HG03097 (cell line): ENCODE data around the gene TAMM41.
"Not testable (repeated sequence)": the region's sequence is repeated elsewhere in the genome, so short reads cannot be mapped to it uniquely, and the experiment has no call there.

Experiments used
- ATAC-seq: cut with Tn5 transposase; IDR thresholded peaks from one replicate; pipeline ENCODE4 v1.9.1; 2021; ENCODE audit not compliant: unreplicated experiment, low FRiP score

TAMM41 gene

GRCh38 chr3:11815111-11815510 is 31.6 kb downstream of the TAMM41 start:
- no peak for ATAC-seq

DNA sequence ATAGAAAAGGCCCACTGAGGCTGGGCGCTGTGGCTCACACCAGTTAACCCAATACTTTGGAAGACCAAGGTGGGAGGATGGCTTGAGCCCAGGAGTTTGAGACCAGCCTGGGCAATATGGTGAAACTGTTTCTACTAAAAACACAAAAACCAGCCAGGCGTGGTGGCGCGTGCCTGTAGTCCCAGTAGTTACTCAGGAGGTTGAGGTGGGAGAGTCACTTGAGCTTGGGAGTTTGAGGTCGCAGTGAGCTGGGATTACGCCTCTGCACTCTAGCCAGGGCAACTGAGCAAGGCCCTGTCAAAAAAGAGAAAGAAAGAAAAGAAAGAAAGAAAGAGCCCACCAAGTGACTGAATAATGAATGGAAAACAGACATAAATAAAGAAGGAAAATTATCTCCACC is 32.0 kb downstream of the TAMM41 start:
- no peak for ATAC-seq

DNA sequence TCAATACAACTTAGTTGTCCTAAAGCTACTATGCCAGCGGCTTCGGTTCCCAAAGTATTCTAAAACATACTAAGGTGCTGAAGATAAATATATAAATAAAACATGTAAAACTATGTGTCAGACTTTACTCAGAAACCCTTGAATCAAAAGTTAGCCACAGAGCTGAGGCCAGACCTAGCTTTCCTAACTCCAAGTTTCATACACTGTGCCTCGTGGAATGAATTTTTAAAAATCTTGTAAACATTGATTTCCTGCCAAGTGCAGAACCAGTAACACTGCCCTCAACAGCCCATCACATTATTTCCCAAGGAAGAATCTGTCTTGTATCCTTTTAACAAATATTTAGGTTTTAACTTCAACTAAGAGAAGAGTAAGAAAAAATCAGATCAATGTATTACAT is 36.4 kb downstream of the TAMM41 start:
- ATAC-seq = no peak

- no peak for ATAC-seq
These were observed 38.5 kb downstream of the TAMM41 start for GRCh38 chr3:11808231-11808630.

GRCh38 chr3:11807686-11808085 is 39.0 kb downstream of the TAMM41 start:
- ATAC-seq = no peak

DNA sequence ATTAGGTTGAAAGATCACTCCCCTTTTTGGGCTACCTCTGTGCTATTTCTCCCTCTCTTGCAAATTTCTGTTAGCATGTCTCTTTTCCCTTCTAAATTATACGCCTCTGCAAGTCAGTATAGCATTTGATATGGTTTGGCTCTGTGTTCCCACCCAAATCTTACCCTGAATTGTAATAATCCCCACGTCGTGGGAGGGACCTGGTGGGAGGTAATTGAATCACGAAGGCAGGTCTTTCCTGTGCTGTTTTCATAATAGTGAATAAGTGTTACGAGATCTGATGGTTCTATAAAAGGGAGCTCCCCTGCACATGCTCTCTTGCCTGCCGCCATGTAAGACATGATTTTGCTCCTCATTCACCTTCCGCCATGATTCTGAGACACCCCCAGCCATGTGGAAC is 41.0 kb downstream of the TAMM41 start:
- ATAC-seq = no peak

DNA sequence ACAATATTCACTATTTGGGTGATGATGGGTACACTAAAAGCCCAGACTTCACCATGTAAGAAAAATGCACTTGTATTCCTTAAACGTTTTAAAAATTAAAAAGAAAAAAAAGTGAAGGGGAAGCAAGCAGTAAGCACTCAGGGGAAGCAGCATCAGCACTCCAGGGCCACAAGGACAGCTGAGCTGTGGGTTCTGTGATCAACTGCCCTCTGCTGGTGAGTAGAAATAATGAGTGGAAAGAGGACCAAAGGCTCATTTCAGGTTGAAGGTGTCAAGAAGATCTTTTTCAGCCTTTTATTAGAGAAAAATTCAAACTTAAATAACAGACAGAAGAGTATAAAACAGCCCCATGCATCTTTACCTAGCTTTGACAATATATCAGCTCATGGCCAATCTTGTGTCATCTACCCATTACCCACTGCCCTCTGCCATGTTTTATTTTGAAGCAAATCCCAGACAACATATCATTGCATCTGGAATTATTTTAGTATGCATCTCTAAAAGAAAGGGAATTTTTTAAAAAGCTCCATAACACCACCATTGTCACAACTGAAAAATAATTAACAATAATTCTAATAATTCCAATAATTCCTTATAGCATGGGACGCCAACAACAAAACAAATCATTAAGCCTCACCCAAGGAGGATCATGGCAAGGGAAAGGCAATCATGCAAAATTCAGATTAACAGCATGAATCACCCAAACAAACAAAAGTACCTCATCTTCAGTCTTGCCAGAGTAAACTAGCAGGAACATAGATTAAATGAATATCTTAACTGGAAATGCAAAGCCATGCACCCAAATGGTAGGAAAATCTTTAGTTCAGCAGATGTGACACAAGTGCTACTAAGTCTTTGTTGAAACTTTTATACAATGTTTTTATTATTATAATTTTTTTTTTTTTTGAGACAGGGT is 42.5 kb downstream of the TAMM41 start:
- no peak for ATAC-seq

DNA sequence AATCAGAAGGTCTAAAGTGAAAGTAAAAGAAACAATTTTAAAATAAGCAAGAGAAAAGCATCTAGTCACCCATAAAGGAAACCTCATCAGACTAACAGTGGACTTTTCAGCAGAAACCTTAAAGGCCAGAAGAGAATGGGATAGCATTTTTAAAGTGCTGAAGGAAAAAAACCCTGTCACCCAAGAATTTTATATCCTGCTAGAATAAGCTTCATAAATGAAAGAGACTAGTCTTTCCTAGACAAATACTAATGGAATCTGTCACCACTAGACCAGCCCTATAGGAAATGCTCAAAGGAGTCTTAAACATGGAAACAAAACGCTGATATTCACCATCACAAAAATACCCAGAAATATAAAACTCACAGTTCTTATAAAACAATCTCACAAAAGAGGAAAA is 46.9 kb downstream of the TAMM41 start:
- ATAC-seq = no peak

DNA sequence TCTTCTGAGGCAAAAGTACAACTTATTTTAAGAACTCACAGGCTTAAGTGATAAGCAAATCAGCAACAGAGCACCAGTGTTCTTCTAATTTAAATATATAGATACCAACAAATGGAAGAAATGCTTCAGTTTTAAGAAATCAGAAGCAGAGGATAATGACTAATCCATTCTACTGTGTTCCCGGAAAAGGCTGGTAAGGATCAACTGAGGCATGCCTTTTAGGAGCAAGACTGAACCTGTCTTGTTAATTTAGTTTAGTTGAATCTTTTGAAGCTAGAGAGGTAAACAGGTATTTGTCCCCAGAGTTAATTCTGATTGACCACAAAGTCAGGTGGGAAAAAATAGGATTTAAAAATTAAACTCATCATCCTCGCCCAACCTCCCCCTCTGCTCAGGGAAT is 51.8 kb downstream of the TAMM41 start:
- no peak for ATAC-seq

- ATAC-seq = no peak
These were observed 55.1 kb downstream of the TAMM41 start for GRCh38 chr3:11791339-11792200.

- ATAC-seq = no peak
These were observed 57.3 kb downstream of the TAMM41 start for GRCh38 chr3:11789412-11789811.

GRCh38 chr3:11784971-11785377 is 61.7 kb downstream of the TAMM41 start:
- ATAC-seq = no peak

GRCh38 chr3:11780341-11780740 is 66.3 kb downstream of the TAMM41 start:
- no peak for ATAC-seq

- no peak for ATAC-seq
These were observed 67.1 kb downstream of the TAMM41 start for GRCh38 chr3:11779626-11780025.

- ATAC-seq = no peak
These were observed 68.4 kb downstream of the TAMM41 start for GRCh38 chr3:11778248-11778647.

GRCh38 chr3:11776346-11776745 is 70.3 kb downstream of the TAMM41 start:
- no peak for ATAC-seq

DNA sequence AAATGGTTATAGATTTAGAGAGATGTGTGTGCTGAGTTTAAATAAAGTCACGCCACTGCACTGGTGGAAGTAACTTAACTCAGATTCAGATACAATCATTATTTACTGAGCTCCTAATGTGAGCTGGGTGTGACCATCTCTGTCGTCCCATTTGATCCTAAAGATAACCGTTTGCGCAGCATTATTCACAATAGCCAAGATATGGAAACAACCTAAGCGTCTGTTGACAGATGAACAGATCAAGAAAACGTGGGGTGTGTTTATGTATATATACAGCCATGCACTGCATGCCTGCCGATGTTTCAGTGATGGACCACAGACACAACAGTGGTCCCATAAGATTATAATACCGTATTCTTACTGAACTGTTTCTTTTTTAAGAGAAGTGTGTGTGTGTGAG is 71.2 kb downstream of the TAMM41 start:
- ATAC-seq = no peak

- no peak for ATAC-seq
These were observed 72.3 kb downstream of the TAMM41 start for GRCh38 chr3:11774296-11774877.

DNA sequence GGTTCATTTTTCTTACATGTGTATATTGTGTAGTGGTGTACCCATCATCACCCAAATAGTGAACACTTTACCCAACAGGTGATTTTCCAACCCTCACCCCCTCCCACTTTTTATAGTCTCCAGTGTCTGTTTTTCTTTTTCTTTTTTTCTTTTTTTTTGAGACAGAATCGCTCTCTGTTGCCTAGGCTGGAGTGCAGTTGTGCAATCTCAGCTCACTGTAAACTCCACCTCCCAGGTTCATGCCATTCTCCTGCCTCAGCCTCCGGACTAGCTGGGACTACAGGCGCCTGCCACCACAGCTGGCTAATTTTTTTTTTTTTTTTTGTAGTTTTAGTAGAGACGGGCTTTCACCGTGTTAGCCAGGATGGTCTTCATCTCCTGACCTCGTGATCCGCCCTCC is 74.8 kb downstream of the TAMM41 start:
- ATAC-seq = not testable (repeated sequence)

GRCh38 chr3:11770477-11771391 is 76.0 kb downstream of the TAMM41 start:
- peak; percentile 98 for ATAC-seq
